ENCODE results near the gene UGT2B10.

Gene UGT2B10

DNA sequence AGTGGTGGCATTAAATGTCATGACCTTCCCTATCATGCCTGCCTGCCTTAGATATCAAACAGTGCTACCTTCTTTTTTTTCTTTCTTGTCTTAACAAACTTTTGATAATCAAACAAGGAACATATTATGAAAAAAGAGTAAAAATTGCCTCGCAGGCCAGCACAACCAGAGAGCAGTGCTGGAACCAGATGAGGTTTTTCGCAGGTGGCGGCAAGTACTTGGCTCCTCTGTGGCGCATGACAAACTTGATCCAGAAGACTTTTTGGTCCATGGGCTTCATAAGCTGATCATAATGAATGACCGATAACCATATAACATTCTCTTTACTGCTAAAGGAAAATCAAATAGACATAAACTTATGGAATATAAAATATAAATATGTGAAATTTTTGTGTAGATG is 61.8 kb downstream of the UGT2B10 start:
- no peak overlapping the region for H3K9ac ChIP-seq (ENCODE audit: low read length)
- H3K79me2 ChIP-seq (ENCODE audit: insufficient read depth, low read length) = no peaks in the 10 kb centered on the region
- no peak overlapping the region for H3K4me2 ChIP-seq (ENCODE audit: low read depth, low read length, poor library complexity, severe bottlenecking)
- H4K20me1 ChIP-seq (ENCODE audit: low read depth, low read length) = no peaks in the 10 kb centered on the region
- H3K36me3 ChIP-seq (ENCODE audit: low read length) = no peaks in the 10 kb centered on the region
- no peaks in the 10 kb centered on the region for H3F3A ChIP-seq (ENCODE audit: insufficient read depth)
- H3K27me3 ChIP-seq (ENCODE audit: low read length) = no peaks in the 10 kb centered on the region
- H3K27ac ChIP-seq (ENCODE audit: low read depth, low read length) = no peak overlapping the region
- no peaks in the 10 kb centered on the region for H3K9me3 ChIP-seq (ENCODE audit: insufficient read depth, low read length)
- no peak overlapping the region for H2AFZ ChIP-seq (ENCODE audit: low read depth, low read length, severe bottlenecking)
- H3K4me3 ChIP-seq (ENCODE audit: insufficient read depth, low read length, poor library complexity, severe bottlenecking) = no peak overlapping the region
- H3K9me2 ChIP-seq (replicated peaks; ENCODE audit: insufficient read depth, low read length) = no peaks in the 10 kb centered on the region
- TF ChIP-seq EZH2phosphoT487 (conservative IDR thresholded peaks at IDR 0.05; ENCODE audit: low read length) = no peak
- TF ChIP-seq, protein P1, sequence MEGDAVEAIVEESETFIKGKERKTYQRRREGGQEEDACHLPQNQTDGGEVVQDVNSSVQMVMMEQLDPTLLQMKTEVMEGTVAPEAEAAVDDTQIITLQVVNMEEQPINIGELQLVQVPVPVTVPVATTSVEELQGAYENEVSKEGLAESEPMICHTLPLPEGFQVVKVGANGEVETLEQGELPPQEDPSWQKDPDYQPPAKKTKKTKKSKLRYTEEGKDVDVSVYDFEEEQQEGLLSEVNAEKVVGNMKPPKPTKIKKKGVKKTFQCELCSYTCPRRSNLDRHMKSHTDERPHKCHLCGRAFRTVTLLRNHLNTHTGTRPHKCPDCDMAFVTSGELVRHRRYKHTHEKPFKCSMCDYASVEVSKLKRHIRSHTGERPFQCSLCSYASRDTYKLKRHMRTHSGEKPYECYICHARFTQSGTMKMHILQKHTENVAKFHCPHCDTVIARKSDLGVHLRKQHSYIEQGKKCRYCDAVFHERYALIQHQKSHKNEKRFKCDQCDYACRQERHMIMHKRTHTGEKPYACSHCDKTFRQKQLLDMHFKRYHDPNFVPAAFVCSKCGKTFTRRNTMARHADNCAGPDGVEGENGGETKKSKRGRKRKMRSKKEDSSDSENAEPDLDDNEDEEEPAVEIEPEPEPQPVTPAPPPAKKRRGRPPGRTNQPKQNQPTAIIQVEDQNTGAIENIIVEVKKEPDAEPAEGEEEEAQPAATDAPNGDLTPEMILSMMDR (IDR thresholded peaks at IDR 0.05; ENCODE audit: insufficient read depth, low read length, poor library complexity, severe bottlenecking) = no peak

DNA sequence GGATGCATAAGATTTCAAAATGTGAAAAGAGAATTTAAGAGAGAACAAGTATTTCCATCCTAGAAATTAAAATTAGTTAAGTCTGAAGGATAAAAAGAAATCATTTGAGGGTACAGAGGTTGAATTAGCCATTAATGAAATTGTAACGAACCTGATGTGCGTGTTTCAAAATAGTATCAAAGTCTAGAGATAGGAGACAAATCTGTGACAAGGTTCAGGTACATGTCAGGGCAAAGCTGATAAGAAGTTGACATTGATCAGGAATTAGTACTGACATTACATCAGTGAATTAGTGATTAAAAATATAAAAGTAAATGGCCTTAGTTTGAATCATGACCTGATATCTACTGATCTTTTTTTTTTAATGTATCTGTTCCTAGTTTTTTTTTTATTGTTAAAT is 62.3 kb downstream of the UGT2B10 start:
- H3F3A ChIP-seq (ENCODE audit: insufficient read depth) = no peaks in the 10 kb centered on the region
- no peaks in the 10 kb centered on the region for H3K79me2 ChIP-seq (ENCODE audit: insufficient read depth, low read length)
- no peaks in the 10 kb centered on the region for H3K9me3 ChIP-seq (ENCODE audit: insufficient read depth, low read length)
- no peak overlapping the region for H3K4me2 ChIP-seq (ENCODE audit: low read depth, low read length, poor library complexity, severe bottlenecking)
- H3K27ac ChIP-seq (ENCODE audit: low read depth, low read length) = no peak overlapping the region
- TF ChIP-seq EZH2phosphoT487 (conservative IDR thresholded peaks at IDR 0.05; ENCODE audit: low read length) = no peak
- TF ChIP-seq, protein P1 (IDR thresholded peaks at IDR 0.05; ENCODE audit: insufficient read depth, low read length, poor library complexity, severe bottlenecking) = no peak
- no peaks in the 10 kb centered on the region for H3K27me3 ChIP-seq (ENCODE audit: low read length)
- no peak overlapping the region for H3K9ac ChIP-seq (ENCODE audit: low read length)
- no peak overlapping the region for H2AFZ ChIP-seq (ENCODE audit: low read depth, low read length, severe bottlenecking)
- H3K4me3 ChIP-seq (ENCODE audit: insufficient read depth, low read length, poor library complexity, severe bottlenecking) = no peak overlapping the region
- H4K20me1 ChIP-seq (ENCODE audit: low read depth, low read length) = no peaks in the 10 kb centered on the region
- no peaks in the 10 kb centered on the region for H3K36me3 ChIP-seq (ENCODE audit: low read length)
- no peaks in the 10 kb centered on the region for H3K9me2 ChIP-seq (replicated peaks; ENCODE audit: insufficient read depth, low read length)
